Glomerular endothelial cell (primary cell): Measurements from ENCODE around the gene SPNS3. TPM values are rescaled to one million over a fixed set of nuclear protein-coding genes. Genes with fewer than 3 reads are reported as not detected.

Source experiments
- total RNA-seq: library from RNA; depleted of rRNA; stranded (reverse); fragments of >200 nt; gene quantifications from 2 replicates; pipeline ENCODE4 v1.2.3, GENCODE V29; 2015

The SPNS3 gene
- total RNA-seq, 1 donor from 2014 or later: 0.23 TPM

Other genes starting within 250 kb of the SPNS3 start
- 32.4 and 46.0 TPM in 2 replicates for gene ANKFY1, start 170.0 kb upstream of the SPNS3 start, total RNA-seq
- 60.0 and 79.8 TPM in 2 replicates for gene UBE2G1, start 67.3 kb upstream of the SPNS3 start, total RNA-seq
- gene SPNS2, start 64.9 kb downstream of the SPNS3 start, total RNA-seq: 69.1 and 92.0 TPM in 2 replicates
- 65.0 and 84.7 TPM in 2 replicates for gene MYBBP1A, start 121.4 kb downstream of the SPNS3 start, total RNA-seq
- gene GGT6, start 126.6 kb downstream of the SPNS3 start, total RNA-seq: not detected in 2 replicates
- not detected in 2 replicates for gene SMTNL2, start 150.6 kb downstream of the SPNS3 start, total RNA-seq
- gene ALOX15, start 207.7 kb downstream of the SPNS3 start, total RNA-seq: not detected in 2 replicates